HPDE6-E6E7 (cell line): ENCODE results near the gene ATP13A1.
A peak's percentile ranks its signal among the peaks of the same experiment; 100 is the strongest.

Source experiments
- DNase-seq: peaks from one replicate; pipeline ENCODE4 v3.0.0; 2011; ENCODE audit warnings: missing footprints; ENCODE audit errors: extremely low spot score

The ATP13A1 gene

DNA sequence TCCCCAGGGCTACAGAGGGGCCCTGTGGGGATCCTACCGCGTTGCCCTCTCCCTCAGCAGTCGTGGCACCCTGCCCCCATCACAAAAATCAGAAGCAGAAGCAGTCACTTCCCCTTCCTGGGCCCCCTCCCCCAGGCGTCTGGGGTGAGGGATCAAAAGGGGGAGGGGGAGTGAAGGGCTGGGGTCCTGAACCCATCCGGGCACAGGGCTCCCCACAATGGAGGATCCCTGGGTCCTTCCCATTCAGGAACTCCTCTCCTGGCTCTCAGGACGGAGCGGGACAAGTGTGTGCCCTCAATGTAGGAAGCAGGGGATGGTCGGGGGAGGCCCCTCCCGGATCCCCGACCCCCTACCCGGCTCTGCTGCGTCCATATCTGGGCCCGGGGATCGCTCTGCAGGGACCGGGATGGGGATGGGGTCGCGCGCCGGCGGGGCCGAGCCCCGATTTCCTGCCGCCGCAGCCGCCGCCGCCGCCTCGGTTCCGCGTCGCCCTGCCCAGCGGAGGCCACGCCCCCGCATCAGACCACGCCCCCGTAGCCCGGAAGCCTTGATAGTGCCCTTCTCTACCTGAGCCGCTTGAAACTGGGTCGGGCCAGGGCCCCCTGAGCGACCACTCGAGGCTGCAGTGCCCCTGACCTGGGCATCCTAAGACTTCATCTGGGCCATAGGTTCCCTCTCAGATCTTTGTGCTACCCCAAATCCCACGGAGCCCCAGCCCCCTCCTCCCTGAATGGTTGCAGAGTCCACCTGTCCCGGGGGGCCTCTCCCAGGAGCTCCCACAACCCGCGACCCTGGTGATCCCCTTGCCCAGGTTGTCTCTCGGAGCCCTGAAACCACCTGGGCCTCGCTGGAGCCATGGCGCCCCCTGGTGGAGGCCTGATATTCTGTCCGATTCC is 20.1 kb downstream of the ATP13A1 start, which contains the start of gene GMIP:
Gene GMIP (minus strand): TSS at position 500 of the 896 bp plus-strand sequence. CDS start 128 bp downstream, at position 372.
- peak; percentile 80 for DNase-seq

DNA sequence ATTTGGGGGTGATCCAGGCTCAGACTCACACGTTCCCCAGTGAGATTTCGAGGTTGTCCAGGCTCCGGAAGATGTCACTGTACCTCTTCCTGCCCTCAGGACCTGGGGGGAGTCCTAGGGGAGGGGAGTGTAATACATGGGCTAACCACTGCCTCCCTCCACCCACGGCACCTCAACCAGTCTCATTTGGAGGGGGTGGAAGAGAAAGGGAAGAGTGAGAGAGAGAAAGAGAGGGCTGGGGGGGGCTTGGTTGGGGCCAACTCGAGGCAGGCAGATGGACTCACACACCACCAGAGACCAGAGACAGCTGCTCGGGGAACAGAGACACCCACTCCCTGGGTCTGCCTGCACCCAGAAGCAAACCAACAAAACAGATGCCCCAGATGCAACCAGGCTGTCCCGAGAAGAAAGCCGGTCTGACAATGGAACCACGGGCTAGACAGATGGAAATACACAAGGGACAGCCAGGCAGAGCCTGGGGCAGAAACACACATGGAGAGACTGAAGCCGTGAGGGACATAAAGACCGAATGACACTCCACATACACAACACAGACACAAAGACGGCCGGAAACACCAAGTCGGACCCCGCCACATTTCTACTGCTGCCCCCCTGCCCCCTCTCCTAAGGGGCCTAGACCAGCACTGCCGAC is 20.8 kb downstream of the ATP13A1 start:
- no peak for DNase-seq

DNA sequence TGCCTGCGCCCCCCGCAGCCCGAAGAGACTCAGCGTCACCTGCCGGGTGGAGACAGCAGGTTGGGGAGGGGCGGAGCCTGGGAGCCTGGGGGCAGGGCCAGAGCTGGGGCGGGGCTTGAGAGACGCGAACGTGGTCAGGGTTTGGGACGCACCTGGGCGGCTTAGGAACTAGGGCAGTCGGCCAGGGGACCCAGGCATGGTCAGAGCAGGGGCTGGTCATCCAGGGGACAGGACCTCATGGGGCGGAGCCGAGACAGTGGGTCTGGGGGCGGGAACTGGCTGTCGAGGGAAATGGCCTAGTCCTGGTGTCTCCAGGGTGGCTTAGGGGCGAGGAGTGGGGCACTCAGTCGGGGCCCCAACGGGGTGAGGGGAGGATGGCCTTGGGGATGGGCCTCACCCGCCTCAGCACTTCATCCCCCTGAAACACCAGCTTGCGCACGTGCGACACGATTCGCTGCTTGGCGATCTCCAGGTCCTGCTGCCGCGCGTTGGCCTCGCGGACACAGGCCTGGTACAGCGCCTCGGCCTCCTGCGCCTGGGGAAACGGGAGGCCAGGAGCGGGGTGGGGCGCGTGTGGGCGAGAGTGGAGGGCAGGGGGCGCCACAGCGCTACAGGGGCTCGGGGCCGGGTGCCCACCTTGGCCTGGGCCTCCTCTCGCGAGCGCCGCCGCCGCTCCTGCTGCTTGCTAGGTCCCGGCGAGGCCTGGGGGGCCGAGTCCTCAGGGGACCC is 25.8 kb downstream of the ATP13A1 start:
- no peak for DNase-seq

DNA sequence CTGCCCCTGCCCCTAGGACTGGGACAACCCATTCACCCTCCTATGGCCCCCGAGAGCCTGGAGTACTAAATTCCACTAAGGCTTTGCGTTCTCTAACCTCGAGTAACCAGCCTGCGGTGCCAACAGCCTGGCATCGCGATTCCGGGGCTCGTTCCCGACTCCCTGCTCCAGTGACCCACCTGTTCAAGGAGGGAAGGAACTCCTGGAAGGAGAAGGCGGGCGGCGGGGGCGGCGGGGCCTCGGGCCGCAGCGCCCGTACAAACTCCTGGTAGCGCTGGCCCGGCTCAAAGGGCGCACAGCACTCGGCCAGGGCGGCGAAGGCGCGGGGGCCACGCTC is 26.3 kb downstream of the ATP13A1 start:
- no peak for DNase-seq

DNA sequence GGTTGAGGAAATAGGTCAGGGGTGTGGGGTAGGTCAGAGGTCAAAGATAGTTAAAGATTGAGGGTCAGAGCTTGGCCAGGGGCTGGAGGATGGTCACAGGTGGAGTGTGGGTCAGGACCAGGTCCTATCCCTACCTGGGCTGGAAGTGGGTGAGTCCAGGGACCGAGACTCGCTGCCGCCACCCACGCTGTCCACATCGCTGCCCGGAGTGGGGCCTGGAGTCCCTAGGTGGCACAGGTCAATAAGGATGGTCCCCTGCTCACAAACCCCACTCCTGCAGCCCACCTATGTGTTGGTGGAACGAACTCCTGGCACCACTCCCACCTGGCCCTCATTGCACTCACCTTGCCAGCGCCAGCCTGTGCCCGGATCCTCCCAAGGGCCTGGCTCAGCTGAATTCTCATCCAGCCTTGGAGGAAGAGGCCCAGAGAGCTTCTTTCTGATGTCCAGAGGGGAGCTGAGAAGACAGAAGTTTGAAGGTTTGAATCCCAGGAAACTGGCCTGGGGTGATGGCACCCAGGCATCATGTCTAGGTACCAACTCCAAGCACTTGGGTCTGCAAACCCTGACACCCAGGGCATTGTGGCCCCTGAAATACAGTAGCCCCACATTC is 26.8 kb downstream of the ATP13A1 start:
- no peak for DNase-seq

DNA sequence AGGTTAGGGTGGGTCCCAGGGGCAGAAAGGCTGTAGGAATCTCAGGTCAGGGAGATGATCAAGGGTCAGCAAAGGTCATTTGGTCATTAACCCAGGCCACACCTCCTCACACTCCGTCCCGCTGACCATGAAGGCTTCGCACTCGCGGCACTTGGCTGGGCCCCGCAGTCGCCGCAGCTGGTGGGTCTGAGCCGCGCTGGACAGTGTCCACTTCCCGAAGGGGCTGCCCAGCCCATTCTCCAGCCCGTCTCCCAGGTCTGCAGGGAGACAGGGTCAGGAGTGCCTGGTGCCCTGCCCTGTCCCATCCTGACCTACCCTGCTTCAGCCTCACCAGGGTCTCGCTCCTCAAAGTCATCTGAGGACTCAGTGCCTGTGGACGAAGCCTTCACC is 28.2 kb downstream of the ATP13A1 start:
- no peak for DNase-seq

DNA sequence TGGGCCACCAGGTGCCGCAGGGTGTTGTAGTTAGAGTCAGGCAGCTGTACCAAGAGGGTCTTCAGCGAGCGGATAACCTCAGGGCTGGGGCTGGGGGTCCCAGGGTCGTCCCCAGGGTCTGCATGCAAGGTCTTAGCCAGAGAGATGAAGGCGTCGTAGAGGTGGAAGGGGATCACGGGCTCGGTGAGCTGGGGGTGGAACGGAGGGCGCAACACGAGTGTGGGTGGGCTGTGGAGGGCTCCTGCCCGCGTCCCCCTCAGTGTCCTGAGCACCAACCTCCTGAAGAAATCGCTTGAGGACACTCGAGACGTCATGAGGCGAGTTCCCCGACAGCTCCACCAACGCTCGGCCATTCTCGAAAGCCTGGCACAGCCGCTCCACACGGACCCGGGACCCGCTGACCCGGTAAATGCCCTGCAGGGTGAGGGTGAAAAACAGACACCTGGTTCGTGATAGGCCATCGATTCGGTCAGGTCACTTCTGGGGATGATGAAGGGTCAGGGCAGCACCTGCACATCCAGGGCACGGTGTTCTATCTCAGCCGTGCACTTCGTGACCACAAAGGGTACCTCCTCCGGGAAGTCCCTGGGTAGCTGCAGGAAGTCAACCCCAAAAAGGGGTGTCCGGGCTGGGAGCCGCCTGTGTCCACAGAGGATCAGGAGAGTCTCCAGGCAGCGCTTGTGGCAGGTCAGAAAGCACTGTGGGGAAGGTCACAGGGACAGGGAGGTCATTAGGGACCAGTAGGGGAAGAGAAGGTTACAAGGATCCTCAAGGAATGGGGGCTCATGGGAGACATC is 28.8 kb downstream of the ATP13A1 start:
- DNase-seq, result no peak

DNA sequence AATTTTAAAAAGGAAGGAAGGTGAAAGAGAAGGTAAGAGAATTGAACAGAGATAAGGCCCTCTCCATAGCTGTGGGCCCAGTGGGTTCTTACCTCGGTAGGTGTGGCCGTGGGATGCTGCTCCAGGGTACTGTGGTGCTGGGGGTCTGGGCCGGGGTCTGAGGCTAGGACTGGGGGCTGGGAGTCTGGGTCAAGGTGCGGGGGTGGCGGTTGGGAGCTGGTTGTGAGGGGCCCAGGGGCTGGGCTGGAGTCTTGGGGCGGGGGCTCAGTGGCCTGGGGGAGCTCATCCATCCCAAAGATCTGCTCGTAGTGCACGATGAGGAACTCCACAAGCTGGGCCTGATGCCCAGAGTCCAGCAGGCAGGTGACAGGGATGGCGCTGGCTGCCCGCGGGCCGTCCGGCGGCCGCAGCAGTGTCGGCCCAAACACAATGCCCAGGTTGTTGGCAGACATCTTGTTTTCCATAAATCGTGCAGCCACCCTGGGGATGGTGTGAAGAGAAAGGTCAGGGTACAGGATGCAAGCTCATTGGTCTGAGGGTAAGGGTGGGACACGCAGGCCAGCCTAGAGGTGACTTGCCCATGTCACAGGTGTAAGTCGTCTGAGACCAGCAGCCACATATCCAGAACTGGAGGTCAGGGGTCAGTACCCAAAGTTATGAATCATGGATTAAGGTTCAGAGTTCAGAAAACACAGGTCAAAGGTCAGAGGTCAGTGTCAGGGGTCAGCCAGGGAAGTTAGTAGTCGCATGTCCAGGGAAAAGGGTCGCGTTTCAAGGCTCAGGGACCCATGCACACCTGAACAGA is 29.6 kb downstream of the ATP13A1 start:
- no peak for DNase-seq

DNA sequence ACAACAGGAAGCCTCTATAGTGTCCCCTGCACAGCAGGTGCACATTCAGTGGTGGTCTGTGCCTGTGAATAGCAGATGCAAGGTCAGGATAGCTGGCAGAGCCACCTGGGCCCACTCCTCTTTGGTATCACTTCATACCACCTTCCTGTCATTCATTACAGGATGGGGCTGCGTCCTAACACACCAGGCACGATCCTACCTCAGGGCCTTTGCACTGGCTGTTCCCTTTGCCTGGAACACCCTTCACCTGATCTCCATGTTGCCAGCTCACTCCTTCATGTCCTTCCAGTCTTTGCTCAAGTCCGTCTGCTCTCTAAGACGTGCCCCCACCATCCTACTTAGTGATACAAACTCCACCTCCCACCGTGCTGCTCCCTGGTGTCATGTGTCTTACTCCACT is 30.8 kb downstream of the ATP13A1 start:
- DNase-seq, result no peak

DNA sequence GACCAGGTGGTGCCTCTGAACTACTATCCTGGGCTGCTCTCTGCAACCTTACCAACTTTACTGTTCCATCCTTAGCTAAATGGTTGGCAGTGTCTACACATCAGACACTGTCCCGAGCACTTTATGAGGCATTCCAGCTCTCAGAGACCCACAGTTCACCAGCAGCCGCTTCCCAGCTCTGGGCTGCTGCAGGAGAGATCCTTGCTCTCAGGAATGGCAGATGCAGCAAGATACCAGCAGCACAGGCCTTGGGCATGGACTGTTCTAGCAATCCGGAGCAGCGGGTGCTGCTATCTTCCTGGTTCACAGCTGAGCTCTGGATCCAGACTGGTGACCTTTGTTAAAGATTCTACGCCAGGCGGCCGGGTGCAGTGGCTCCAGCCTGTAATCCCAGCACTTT is 32.1 kb downstream of the ATP13A1 start:
- DNase-seq, result no peak

DNA sequence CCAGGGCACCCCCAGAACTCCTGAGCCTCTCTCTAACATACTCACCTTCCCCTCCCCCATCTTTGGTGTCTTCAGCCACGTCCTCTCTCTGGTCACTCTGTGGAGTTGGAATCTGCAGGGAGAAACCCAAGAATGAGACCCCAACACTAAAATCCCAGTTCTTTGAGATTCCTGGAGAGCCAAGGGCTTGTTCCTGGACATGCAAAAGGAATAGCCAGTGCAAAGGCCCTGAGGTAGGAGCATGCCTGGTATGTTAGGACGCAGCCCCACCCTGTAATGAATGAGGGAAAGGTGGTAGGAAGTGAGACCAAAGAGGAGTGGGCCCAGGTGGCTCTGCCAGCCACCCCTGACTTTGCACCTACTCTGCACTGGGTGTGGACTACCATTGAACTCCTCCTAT is 33.0 kb downstream of the ATP13A1 start:
- no peak for DNase-seq

DNA sequence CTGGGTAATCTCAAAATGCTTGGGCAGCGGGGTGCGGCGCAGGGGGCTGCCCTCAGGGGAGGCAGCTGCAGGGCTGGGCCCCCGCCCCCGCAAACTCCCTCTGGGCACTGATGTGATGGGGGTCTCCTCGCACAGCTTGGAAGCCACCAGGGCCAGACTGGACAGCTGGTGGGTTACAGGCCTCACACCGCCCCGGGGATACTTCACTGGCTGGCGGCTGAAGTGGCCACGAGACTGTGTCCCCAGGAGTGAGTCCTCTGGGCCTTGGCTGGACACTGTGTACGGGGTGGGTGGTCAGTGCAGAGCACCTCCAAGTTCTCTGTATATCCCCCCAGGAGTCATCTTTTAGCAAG is 33.4 kb downstream of the ATP13A1 start:
- no peak for DNase-seq

DNA sequence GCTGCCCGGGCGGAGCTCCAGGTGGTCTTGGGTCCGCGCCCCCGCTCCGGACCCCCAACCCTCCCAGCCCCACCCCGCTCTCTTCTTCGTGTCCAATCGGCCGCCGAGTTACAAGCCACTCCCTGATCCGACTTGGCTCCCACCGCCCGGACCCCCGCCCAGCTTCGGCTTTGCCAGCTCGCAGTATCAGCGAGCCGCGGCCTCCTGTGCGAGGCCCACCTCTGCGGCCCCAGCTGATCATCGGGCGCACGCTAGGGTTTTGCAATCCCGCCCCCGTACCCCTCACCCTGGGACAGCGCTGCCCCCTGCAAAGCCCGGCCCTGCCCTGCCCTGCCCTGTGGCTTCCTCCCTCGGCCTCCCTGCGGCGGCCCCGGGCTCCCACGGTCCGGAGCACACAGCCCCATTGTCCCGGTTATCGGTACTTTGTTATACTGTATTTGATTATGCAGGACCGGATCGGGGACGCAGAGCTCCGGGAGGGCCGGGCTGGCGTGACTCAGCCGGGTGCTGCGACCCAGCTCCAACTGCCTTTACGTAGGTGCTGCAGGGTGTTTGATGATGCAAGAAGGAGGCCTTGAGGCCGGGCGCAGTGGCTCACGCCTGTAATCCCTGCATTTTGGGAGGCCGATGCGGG is 34.9 kb downstream of the ATP13A1 start:
- peak; percentile 94 for DNase-seq

DNA sequence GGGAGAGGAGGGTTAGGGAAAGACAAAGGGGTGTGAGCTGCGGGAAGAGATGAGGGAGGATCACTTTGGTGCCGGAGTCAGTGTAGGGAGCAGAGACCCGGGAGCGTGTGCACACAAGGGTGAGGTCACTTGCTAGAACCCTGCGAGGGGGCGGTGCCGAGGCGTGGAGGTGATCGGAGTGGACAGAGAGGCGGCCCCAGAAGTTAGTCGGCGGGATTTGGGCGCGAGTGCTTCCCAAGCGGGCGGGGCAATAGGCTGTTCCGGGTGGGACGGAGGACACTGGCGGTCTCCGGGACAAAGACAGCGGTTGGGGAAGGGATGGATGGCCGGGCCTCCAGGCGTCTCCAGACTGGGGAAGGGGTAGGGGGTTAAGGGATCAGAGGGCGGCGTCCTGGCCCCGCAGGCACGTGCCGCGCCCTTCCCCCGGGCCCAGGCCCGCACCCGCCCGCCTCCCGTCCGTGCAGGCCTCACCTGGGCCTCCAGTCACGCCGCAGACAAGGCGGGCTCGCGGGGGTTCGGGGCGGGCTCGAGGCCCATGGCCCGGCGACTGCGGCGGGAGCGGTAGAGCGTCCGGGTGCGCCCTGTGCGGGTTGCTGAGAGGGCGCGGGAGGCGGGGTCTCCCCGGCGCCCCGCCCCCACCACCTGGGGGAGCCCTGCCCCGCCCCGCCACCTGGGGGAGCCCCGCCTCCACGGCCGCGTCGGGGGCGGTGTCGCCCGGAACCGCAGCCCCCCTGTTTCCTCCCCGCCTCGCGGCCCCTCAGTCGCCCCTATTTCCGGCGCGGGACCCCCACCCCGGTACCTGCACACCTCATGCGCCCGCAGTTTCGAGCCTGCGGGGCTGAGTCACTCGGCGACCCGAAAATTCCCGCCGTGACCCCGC is 35.6 kb downstream of the ATP13A1 start, which contains the start of gene LPAR2:
Gene LPAR2 (minus strand): TSS at position 600 of the 880 bp plus-strand sequence. CDS start 945 bp downstream, outside the sequence.
- DNase-seq, result peak; percentile 85

DNA sequence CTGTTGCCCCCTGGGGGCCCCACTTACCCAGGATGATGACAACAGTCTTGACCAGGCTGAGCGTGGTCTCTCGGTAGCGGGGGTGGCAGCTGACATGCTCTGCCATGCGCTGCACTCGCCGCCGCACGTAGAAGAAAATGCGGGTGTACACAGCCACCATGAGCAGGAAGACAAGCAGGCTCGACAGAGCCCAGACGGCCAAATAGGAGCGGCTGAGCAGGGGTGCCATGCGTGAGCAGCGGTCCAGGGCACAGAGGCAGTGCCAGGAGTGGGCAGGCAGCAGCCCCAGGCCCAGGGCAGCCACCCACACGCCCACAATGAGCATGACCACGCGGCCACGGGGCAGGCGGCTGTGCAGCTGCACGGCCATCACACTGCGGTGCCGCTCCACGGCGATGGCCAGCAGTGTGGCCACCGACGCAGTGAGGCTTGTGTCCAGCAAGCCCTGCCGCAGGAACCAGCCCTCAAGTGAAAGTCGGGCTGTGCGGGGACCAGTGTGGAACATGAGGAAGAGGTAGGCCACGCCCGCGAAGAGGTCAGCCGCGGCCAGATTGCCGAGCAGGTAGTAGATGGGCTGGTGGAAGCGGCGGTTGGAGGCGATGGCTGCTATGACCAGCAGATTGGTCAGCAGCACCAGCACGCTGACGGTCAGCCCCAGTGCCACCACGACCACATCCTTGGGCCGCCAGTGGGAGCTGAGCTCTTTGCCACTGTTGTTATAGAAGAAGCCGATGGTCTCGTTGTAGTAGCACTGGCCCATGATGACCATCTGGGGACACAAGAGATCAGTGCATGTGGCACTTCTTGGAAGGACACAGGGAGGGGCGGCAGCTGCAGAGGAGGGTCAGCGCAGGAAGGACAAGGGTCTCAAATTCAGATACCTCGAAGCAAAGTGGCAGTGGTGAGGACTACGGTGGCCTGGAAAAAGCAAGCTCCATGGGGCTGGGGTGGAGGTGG is 36.7 kb downstream of the ATP13A1 start:
- DNase-seq, result no peak

DNA sequence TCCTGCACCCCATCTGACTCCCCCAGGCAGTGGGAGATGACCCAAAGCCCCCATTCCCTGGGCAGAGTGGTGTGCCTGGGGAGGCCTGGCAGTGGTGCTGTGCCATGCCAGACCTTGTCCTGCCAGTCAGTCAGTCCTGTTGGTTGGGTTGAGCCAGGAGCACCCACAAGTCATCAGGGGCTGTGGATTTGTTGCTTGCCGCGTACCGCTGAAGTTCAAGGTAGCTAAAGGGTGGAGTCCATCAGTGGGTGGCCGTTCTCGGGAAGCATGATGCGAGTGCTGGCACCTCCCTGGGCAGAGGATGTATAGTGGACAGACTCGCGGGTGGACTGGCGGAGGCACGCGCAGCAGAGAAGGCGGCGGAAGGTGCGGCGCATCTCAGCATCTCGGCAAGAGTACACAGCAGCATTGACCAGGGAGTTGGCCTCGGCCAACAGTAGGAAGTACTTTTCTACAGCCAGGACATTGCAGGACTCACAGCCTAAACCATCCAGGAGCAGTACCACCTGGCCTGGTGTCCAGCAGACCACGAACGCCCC is 39.4 kb downstream of the ATP13A1 start:
- DNase-seq, result no peak

DNA sequence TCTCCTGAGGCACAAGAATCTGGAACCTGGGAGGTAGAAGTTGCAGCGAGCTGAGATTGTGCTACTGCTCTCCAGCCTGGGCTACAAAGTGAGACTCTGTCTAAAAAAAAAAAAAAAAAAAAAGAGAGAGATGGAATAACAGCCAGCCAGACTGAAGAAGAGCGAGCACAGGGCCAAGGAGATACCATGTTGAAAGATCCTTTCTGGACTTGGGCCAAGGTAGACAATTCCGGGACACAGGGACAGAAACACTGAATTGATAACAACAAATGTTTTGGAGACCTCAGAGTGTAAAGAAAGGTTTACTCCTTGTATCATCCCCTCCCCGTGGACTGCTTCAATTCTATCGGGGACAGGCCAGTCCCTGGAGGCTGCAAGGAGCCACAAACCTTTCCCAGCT is 40.1 kb downstream of the ATP13A1 start:
- no peak for DNase-seq

DNA sequence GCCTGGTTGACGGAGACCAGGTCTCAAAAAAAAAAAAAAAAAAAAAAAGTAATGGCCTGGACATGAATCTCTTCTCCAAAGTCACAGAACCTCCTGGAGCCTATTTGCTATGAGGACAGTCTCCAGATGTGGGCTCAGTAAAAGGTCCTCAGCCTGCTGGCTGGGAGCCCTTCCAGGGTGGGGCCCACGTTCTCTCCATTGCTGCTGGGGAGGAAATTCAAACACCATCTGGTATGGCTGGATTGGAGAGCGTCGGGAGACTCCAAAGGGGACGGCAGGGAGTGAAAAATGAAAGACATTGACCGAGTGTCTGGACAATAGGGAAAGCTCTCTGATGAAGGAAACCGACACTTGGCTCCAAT is 43.6 kb downstream of the ATP13A1 start:
- DNase-seq, result no peak
